Uterus (tissue), 4 donors: ENCODE data around the gene PPM1H. TPM values are rescaled to one million over a fixed set of nuclear protein-coding genes. Genes with fewer than 3 reads are reported as not detected.

ENCODE experiments used
- DNase-seq, 2 donors: peaks; one replicate each; pipeline ENCODE4 v3.0.0-alpha.2; 2019 to 2020
- H3K27ac ChIP-seq, 2 donors: fragments of 200-600 bp; sonication (generic); 1 replicate in 1 of 2; 2 replicates in 1 of 2; pipeline ENCODE4 v1.5.1; 2016 to 2018
- H3K27me3 ChIP-seq, 2 donors: fragments of 200-600 bp; sonication (generic); one replicate each; pipeline ENCODE4 v1.5.1; 2018 to 2019; ENCODE audit warnings: control low read depth in 1 of 2
- H3K36me3 ChIP-seq, 2 donors: fragments of 200-600 bp; sonication (generic); one replicate each; pipeline ENCODE4 v1.5.1; 2019; ENCODE audit warnings: control low read depth in 1 of 2
- H3K4me1 ChIP-seq, 2 donors: fragments of 200-600 bp; sonication (generic); one replicate each; pipeline ENCODE4 v1.5.1; 2018 to 2019; ENCODE audit warnings: control low read depth in 1 of 2
- H3K4me3 ChIP-seq, 2 donors: fragments of 200-600 bp; sonication (generic); 1 replicate in 1 of 2; 2 replicates in 1 of 2; pipeline ENCODE4 v1.5.1; 2018 to 2019; ENCODE audit warnings: mild to moderate bottlenecking in 1 of 2
- H3K9me3 ChIP-seq, 2 donors: fragments of 200-600 bp; sonication (generic); one replicate each; pipeline ENCODE4 v1.5.1; 2019; ENCODE audit warnings: control low read depth in 1 of 2
- POLR2A ChIP-seq, 2 donors: fragments of 450-650 bp; IDR thresholded peaks; one replicate each; pipeline ENCODE4 v1.6.1; 2016; ENCODE audit warnings: antibody characterized with exemption in 2 of 2, mild to moderate bottlenecking in 1 of 2, moderate library complexity in 1 of 2
- intact Hi-C: fragments of 100-400 bp; cut with DNase I; formaldehyde crosslinking; loops from one replicate; pipeline ENCODE4 v1.15.1; 2023; ENCODE audit warnings: low total_unique reads
- total RNA-seq, 4 donors: library from RNA; depleted of rRNA in 3 of 4; stranded (reverse); fragments of >200 nt in 3 of 4; gene quantifications; one replicate each; pipeline versions ENCODE4 v1.1.0 to v1.2.4, GENCODE V29; 2014 to 2023
- TF ChIP-seq, protein P1 (sequence below), 4 experiments: fragments of 200-600 bp in 2 of 4; fragments of 450-650 bp in 2 of 4; sonication (generic) in 2 of 4; IDR thresholded peaks; one replicate each; pipeline ENCODE4 v1.5.1; 2016 to 2019; ENCODE audit warnings: antibody characterized with exemption in 4 of 4, mild to moderate bottlenecking in 2 of 4, moderate library complexity in 1 of 4
- donor health status: DM: yes; HTN: yes; CAD: no.

The PPM1H gene
- total RNA-seq, 4 donors from 2014 or later: 2.0 to 24.1 (median 6.6) TPM

DNA sequence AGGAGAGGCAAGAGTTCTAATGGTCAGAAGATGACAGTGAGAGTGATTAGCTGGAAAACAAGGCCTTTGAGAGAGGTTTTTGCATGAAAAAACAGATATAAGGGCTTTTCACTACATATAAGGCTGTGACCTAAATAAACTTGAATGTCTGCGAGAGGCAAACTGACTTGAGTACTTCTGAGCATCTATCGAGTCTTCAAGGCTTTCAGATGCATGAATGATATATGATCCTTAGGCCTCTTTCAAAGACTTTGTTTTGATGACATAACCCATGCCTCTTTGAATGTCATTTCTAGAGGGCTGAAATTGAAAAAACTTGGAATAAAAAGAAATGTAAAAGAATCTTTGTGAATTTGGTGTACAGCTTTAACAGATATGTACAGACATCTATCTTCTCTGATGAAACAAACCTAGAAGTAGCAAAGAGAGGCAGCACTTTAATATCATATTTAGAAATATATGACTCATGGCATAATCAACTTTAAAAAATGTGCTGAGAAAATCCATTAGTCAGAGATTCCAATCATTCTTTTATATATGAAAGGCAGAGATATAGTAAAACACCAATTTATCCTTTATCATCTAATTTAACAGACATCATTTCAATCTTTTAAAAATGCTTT is 72.6 kb downstream of the PPM1H start:
- no peak for DNase-seq
- TF ChIP-seq, protein P1, sequence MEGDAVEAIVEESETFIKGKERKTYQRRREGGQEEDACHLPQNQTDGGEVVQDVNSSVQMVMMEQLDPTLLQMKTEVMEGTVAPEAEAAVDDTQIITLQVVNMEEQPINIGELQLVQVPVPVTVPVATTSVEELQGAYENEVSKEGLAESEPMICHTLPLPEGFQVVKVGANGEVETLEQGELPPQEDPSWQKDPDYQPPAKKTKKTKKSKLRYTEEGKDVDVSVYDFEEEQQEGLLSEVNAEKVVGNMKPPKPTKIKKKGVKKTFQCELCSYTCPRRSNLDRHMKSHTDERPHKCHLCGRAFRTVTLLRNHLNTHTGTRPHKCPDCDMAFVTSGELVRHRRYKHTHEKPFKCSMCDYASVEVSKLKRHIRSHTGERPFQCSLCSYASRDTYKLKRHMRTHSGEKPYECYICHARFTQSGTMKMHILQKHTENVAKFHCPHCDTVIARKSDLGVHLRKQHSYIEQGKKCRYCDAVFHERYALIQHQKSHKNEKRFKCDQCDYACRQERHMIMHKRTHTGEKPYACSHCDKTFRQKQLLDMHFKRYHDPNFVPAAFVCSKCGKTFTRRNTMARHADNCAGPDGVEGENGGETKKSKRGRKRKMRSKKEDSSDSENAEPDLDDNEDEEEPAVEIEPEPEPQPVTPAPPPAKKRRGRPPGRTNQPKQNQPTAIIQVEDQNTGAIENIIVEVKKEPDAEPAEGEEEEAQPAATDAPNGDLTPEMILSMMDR (IDR thresholded peaks at IDR 0.05): no peak
- no peak for TF ChIP-seq POLR2A (IDR thresholded peaks at IDR 0.05)
- intact Hi-C loops: no loop called here
- no peak overlapping the region for H3K4me3 ChIP-seq
- no peaks in the 10 kb centered on the region for H3K9me3 ChIP-seq
- H3K27me3 ChIP-seq: no peaks in the 10 kb centered on the region
- no peaks in the 10 kb centered on the region for H3K4me1 ChIP-seq
- no peaks in the 10 kb centered on the region for H3K36me3 ChIP-seq
- H3K27ac ChIP-seq: no peak overlapping the region

DNA sequence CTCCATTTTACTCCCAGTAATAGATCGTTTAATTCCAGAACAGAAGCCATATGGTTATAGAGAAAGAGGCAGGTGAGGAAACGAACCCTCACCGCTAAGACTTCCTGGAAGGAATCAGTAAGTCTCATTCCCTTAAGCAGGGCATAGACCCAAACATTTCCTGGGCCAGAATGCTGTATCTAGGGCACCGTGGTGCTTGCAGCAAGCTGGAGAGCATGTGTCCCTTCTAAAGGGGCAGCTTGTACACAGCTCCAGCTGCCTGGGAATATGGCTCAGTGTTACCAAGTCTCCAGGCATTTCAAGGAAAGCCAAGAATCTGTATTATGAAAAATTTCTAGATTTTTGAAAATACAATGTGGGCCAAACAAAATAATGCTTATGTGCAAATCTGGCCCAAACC is 73.4 kb downstream of the PPM1H start:
- Histone ChIP-seq H3K27ac (no peak overlapping the region), H3K36me3 (no peaks in the 10 kb centered on the region), H3K27me3 (no peaks in the 10 kb centered on the region), H3K4me1 (no peaks in the 10 kb centered on the region), H3K4me3 (no peak overlapping the region), H3K9me3 (no peaks in the 10 kb centered on the region)
- DNase-seq: no peak
- TF ChIP-seq POLR2A (IDR thresholded peaks at IDR 0.05): no peak
- TF ChIP-seq, protein P1 (IDR thresholded peaks at IDR 0.05): no peak
- intact Hi-C loops: no loop called here

DNA sequence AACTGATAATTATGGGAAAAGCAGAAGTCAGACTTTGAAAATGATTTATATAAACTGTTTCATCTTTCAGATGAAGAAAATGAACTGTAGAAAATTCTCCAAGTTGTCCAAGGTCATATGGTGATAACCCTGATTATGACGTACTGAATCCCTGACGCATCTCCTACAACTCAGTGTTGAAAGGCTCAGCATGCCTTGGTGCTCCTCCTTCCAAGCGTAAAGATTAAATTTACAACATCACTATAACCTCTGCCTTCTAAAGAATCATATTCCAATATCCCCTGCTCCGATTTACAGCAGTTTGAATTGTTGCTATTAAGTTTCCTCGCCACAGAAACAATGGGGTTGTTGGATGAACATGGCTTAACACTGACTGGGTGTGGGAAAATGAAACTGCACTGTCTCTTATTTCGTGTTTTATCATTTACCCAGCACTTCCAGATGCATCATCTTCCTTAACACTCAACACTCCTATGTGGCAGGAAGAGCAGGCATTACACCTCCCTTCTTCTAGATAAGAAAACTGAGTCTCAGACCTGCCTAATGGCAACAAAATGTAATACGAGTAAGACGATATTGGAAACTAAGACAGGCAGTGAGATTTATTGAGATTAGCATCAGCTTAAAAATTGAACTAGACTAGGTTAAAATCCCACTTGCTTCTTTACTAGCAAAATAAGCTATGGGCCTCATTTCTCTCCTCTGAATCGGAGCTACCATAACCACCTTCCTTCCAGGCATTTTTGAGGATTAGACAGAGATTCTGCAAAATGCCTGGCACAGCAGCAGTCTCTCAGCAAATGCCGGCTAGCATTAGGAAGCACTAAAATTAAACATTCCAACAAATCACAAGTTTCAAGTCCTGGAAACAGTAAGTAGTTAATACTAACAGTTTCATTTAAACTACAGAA is 74.2 kb downstream of the PPM1H start:
- H3K36me3 ChIP-seq: no peaks in the 10 kb centered on the region
- no peaks in the 10 kb centered on the region for H3K4me1 ChIP-seq
- TF ChIP-seq, protein P1 (IDR thresholded peaks at IDR 0.05): no peak
- TF ChIP-seq POLR2A (IDR thresholded peaks at IDR 0.05): no peak
- H3K4me3 ChIP-seq: no peak overlapping the region
- intact Hi-C loops: no loop called here
- H3K27ac ChIP-seq: no peak overlapping the region
- no peak for DNase-seq
- no peaks in the 10 kb centered on the region for H3K9me3 ChIP-seq
- no peaks in the 10 kb centered on the region for H3K27me3 ChIP-seq

DNA sequence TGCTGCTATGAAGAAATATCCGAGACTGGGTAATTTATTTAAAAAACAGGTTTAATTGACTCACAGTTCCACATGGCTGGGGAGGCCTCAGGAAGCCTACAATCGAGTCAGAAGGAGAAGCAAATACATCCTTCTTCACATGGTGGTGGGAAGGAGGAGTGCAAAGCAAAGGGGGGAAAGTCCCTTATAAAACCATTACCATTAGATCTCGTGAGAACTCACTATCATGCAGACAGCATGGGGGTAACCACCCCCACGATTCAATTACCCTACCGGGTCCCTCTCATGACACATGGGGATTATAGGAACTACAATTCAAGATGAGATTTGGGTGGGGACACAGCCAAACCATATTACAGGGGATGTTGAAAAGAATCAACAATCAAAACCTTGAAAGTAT is 74.9 kb downstream of the PPM1H start:
- Histone ChIP-seq H3K9me3 (no peaks in the 10 kb centered on the region), H3K4me1 (no peaks in the 10 kb centered on the region), H3K4me3 (no peak overlapping the region), H3K36me3 (no peaks in the 10 kb centered on the region), H3K27me3 (no peaks in the 10 kb centered on the region), H3K27ac (no peak overlapping the region)
- DNase-seq: no peak
- intact Hi-C loops: no loop called here
- no peak for TF ChIP-seq POLR2A (IDR thresholded peaks at IDR 0.05)
- TF ChIP-seq, protein P1 (IDR thresholded peaks at IDR 0.05): no peak

DNA sequence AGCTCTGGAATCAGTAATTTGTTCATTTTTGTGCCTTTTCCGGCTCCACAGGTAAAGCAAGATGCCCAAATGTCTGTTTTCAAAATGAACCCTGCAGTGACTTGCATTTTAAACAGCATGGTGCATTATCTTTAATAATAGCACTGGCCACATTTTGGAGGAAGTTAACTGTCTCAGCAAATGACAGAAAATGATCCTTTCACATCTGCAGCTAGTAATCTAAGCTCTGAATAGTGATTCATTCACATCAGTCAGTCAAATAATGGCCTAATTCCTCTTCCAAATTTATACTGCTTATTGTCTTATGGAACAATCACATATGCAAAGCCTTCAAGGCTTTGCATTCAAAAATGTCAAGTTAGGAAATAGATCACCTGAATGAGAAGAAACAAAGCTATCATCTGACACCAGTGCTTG is 75.6 kb downstream of the PPM1H start:
- Histone ChIP-seq H3K4me1 (no peaks in the 10 kb centered on the region), H3K27ac (no peak overlapping the region), H3K4me3 (no peak overlapping the region), H3K36me3 (no peaks in the 10 kb centered on the region), H3K9me3 (no peaks in the 10 kb centered on the region), H3K27me3 (no peaks in the 10 kb centered on the region)
- DNase-seq: no peak
- intact Hi-C loops: no loop called here
- TF ChIP-seq, protein P1 (IDR thresholded peaks at IDR 0.05): no peak
- TF ChIP-seq POLR2A (IDR thresholded peaks at IDR 0.05): no peak
